K562 (cell line): Measurements from ENCODE around the gene PEAR1. TPM values are rescaled to one million over a fixed set of nuclear protein-coding genes. Genes with fewer than 3 reads are reported as not detected.
A peak's percentile ranks its signal among the peaks of the same experiment; 100 is the strongest.

Experiments
- ARID2 ChIP-seq: fragments of 450-650 bp; IDR thresholded peaks from 2 replicates; pipeline ENCODE4 v1.6.1; 2017; ENCODE audit warnings: antibody characterized with exemption, mild to moderate bottlenecking
- CTCFL ChIP-seq: IDR thresholded peaks from 2 replicates; pipeline ENCODE4 v1.6.1; 2011; ENCODE audit warnings: borderline replicate concordance, low read depth, mild to moderate bottlenecking, moderate library complexity, low read length; ENCODE audit not compliant: insufficient read depth, poor library complexity, severe bottlenecking
- E2F3 ChIP-seq: fragments of 250-450 bp; sonication (Bioruptor Pico); IDR thresholded peaks from 2 replicates; pipeline ENCODE4 v1.4.0; 2020; ENCODE audit warnings: mild to moderate bottlenecking
- GABPB1 ChIP-seq: sonication (generic); formaldehyde crosslinking; IDR thresholded peaks from 2 replicates; pipeline ENCODE4 v1.8.0; 2022; ENCODE audit warnings: mild to moderate bottlenecking, missing genetic modification reagents
- GATA2 ChIP-seq: sonication (generic); formaldehyde crosslinking; IDR thresholded peaks from 2 replicates; pipeline ENCODE4 v1.4.0; 2020; ENCODE audit warnings: mild to moderate bottlenecking, missing genetic modification reagents
- HMG20B ChIP-seq: fragments of 250-450 bp; sonication (Bioruptor Pico); IDR thresholded peaks from 2 replicates; pipeline ENCODE4 v1.5.0; 2021; ENCODE audit warnings: mild to moderate bottlenecking
- KLF16 ChIP-seq: IDR thresholded peaks from 2 replicates; pipeline ENCODE4 v1.6.1; 2016; ENCODE audit warnings: antibody characterized with exemption
- MAZ ChIP-seq, 2 experiments: fragments of 450-650 bp in 1 of 2; sonication (generic) in 1 of 2; formaldehyde crosslinking; IDR thresholded peaks in 1 of 2; conservative IDR thresholded peaks in 1 of 2; 2 replicates each; pipeline versions ENCODE4 v1.4.0 to v1.5.0; 2020; ENCODE audit warnings: mild to moderate bottlenecking in 1 of 2, missing genetic modification reagents in 1 of 2
- MYNN ChIP-seq, 2 experiments: sonication (generic); formaldehyde crosslinking in 1 of 2; IDR thresholded peaks; 2 replicates each; pipeline versions ENCODE4 v1.5.0 to v1.6.1; 2016 to 2020; ENCODE audit warnings: antibody characterized with exemption in 1 of 2, missing genetic modification reagents in 1 of 2
- NBN ChIP-seq: fragments of 450-650 bp; IDR thresholded peaks from 2 replicates; pipeline ENCODE4 v1.6.1; 2016; ENCODE audit warnings: low read depth, mild to moderate bottlenecking
- NFIC ChIP-seq: fragments of 450-650 bp; IDR thresholded peaks from 2 replicates; pipeline ENCODE4 v1.6.1; 2017; ENCODE audit warnings: mild to moderate bottlenecking, inconsistent platforms
- RAD51 ChIP-seq: fragments of 450-650 bp; IDR thresholded peaks from 2 replicates; pipeline ENCODE4 v1.7.1; 2016; ENCODE audit warnings: low read depth, mild to moderate bottlenecking, borderline replicate concordance
- RB1 ChIP-seq: fragments of 450-650 bp; IDR thresholded peaks from 2 replicates; pipeline ENCODE4 v1.6.1; 2017; ENCODE audit warnings: low read depth, mild to moderate bottlenecking
- SREBF1 ChIP-seq: fragments of 150-350 bp; IDR thresholded peaks from 2 replicates; pipeline ENCODE4 v1.6.1; 2014; ENCODE audit warnings: antibody characterized with exemption, low read depth, low read length, borderline replicate concordance
- SRSF1 ChIP-seq: fragments of 200-400 bp; formaldehyde crosslinking; IDR thresholded peaks from 2 replicates; pipeline ENCODE4 v1.6.1; 2017; ENCODE audit warnings: mild to moderate bottlenecking, low read depth, low read length, moderate library complexity
- TFAP4 ChIP-seq: sonication (generic); formaldehyde crosslinking; IDR thresholded peaks from 2 replicates; pipeline ENCODE4 v1.8.0; 2022; ENCODE audit warnings: missing genetic modification reagents, mild to moderate bottlenecking, moderate library complexity, borderline replicate concordance
- USF1 ChIP-seq: sonication (generic); formaldehyde crosslinking; IDR thresholded peaks from 2 replicates; pipeline ENCODE4 v1.9.0; 2022; ENCODE audit warnings: mild to moderate bottlenecking, missing genetic modification reagents
- ZNF124 ChIP-seq: sonication (generic); formaldehyde crosslinking; IDR thresholded peaks from 2 replicates; pipeline ENCODE4 v1.8.1; 2022; ENCODE audit warnings: missing genetic modification reagents
- ZNF431 ChIP-seq: sonication (generic); formaldehyde crosslinking; IDR thresholded peaks from 2 replicates; pipeline ENCODE4 v1.8.0; 2022; ENCODE audit warnings: mild to moderate bottlenecking, missing genetic modification reagents
- ZNF707 ChIP-seq: fragments of 250-450 bp; sonication (Bioruptor Pico); conservative IDR thresholded peaks from 2 replicates; pipeline ENCODE4 v1.8.0; 2022; ENCODE audit warnings: inconsistent platforms, mild to moderate bottlenecking, moderate library complexity
- polyA plus RNA-seq, 8 experiments: library from polyadenylated mRNA; depleted of rRNA in 4 of 8; stranded (reverse) in 5 of 8; unstranded in 3 of 8; fragments of >200 nt; fragmentation: Nextera tagmentation in 2 of 8; fragmentation: Illumina TruSeq in 1 of 8; extraction: Ambion mirVana in 2 of 8; extraction: Trizol in 1 of 8; gene quantifications; 2 replicates each; pipeline versions ENCODE4 v1.2.1 to v1.2.3, GENCODE V29; 2011 to 2014; ENCODE audit warnings: inconsistent platforms in 1 of 8, missing spikeins in 1 of 8
- total RNA-seq, 7 experiments: library from RNA; depleted of rRNA in 6 of 7; stranded (reverse); fragments of >200 nt in 6 of 7; fragmentation: Illumina TruSeq in 2 of 7; extraction: Trizol in 2 of 7; gene quantifications; 2 replicates each; pipeline versions ENCODE4 v1.2.1 to v1.2.3, GENCODE V29; 2011 to 2021; ENCODE audit warnings: low replicate concordance in 1 of 7

PEAR1 gene
- total and polyA plus RNA-seq, 9 of the 15 experiments (the other 6 are each of a cell fraction or from before 2014, with no cell fraction given) = 0.87 to 13.9 (median 6.1) TPM

- TF ChIP-seq ARID2 (peak; percentile 86; the same call in 1 of the 2 replicates), GATA2 (CRISPR knock-in tag) (peak; percentile 91), ZNF431 (CRISPR knock-in tag) (peak; percentile 45; the same call in 1 of the 2 replicates), NFIC (peak; percentile 57), GABPB1 (CRISPR knock-in tag) (peak; percentile 77), SREBF1 (peak; percentile 45; the same call in 1 of the 2 replicates), MAZ (CRISPR knock-in tag; conservative IDR thresholded peaks at IDR 0.05 in 1 of 2, IDR thresholded peaks at IDR 0.05 in 1 of 2) (peak; percentile 98 to 100), SRSF1 (no peak), NBN (0 out of 2 replicates have a peak, but pooled peaks have one; percentile 55), RB1 (peak; percentile 96), TFAP4 (CRISPR knock-in tag) (peak; percentile 83; the same call in 1 of the 2 replicates), RAD51 (peak; percentile 18; the same call in 1 of the 2 replicates), KLF16 (peak; percentile 68), ZNF707 (CRISPR knock-in tag) (no peak), CTCFL (peak; percentile 81), HMG20B (CRISPR knock-in tag) (no peak), ZNF124 (no peak), MYNN (IDR thresholded peaks at IDR 0.05) (peak; percentile 56; the same call in 1 of the 2 replicates), MYNN (CRISPR knock-in tag; IDR thresholded peaks at IDR 0.05) (no peak), E2F3 (CRISPR knock-in tag) (no peak), USF1 (CRISPR knock-in tag) (peak; percentile 52; the same call in 1 of the 2 replicates)
Observed at GRCh38 chr1:156920233-156921052, 26.9 kb downstream of the PEAR1 start, which contains the start of gene LRRC71 (continued).
